GM19452 (cell line): ENCODE measurements around the gene LENG1.

Experiments
- ATAC-seq: cut with Tn5 transposase; IDR thresholded peaks from one replicate; pipeline ENCODE4 v1.9.1; 2021; ENCODE audit not compliant: unreplicated experiment

LENG1 gene

DNA sequence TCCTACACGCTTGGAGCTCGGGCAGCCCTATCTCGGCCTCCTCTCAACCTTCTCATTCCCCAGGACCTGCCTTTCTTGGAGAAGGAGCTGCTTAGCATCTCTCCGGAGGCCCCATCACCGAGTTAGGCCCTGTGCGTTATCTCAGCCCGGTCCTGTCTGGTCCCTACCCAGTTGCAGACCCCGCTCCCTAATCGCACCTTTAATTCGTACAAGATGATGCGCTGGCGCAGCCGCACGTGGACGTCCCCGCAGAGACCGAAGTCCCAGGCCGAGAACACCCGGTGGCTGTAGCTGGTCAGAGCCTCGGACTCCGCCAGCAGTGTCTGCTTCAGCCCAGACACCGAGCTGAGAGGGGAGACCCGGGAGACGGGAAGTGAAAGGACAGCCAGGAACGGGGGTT lies 5.7 kb upstream of the LENG1 start:
- ATAC-seq, result no peak

DNA sequence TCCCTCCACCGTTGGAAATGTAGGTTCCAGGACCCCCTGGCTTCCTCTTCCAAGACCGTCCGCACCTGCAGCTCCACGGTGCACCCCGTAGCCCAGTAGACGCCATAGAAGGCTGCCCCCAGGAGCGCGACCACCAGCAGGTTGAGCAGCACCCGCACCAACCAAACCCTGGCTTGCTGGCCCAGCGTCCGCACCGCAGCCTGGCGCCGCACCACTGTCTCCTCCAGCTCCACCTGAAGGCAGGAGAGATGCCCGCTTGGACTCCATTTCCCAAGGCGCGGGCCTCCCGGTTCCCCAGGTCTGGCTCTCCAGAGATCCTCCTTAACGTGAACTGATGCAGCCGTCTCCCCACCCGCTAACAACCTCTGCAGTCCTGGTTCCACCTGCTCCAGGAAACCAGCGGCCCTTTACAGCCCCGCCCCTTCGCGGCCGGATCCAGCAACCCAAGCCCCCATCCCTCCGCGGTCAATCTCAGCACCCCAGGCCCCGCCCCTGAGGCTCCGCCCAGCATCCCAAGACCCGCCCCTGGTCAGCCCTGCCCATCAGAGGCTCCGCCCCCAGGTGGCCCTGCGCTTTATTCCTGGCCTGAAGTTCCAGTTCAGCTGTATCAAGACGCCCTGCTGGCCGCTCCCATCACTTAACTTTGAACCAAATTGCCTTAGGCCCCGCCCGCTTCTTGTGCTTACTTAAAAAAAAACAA lies 5.0 kb upstream of the LENG1 start:
- ATAC-seq, result no peak

- no peak for ATAC-seq
These were observed 3.4 kb upstream of the LENG1 start for GRCh38 chr19:54162884-54163283.

GRCh38 chr19:54162241-54162805 lies 2.8 kb upstream of the LENG1 start:
- ATAC-seq, result no peak

DNA sequence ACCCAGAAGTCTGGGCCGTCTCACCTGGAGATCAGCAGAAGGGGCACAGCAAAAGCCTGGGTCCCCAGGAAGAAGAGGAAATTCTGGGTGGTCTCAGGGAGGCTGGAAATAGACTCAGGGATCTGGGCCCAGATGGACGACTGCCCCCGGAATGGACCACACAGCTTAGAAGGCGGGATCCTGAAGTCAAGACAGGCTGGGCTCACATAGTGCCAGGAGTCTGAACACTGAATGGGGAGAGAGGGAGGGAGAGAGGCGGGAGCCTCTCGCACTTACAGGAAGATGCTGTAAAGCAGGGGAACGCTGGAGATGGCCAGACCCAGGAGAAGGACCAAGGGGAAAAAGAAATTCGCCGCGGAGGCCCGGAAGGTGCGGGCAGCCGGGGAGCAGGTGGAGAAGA lies 1.3 kb upstream of the LENG1 start:
- ATAC-seq, result no peak

DNA sequence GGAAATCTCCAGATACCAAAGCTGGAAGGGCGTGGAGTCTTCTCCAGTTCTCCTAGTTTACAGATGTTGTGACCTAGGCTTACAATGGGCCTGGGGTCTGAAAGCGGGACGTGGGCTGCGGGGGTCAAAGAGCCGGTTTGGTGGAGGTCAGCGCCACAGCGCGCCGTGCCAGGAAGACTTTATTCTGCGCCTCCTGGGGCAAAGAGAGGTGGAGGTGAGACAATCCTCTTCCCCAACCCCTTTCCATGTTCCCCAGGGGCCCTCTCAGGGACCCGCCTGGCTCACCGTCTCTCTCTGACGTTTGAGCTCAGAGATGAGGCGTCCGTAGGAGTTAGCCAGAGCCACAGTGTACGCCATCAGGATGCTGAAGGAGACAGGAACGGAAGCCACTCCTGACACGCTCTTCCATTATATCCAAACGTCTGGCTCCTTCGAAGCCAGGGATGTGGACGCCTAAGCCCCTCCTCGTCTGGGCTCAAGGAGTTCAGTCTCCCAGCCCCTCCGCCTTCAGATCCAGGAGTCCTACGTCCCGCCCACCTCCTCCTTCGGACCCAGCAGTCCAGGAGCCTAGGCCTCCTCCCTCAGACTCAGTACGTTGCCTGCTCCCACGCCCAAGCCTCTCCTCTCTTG lies 776 bp upstream of the LENG1 start:
- ATAC-seq, result no peak

GRCh38 chr19:54158812-54159351 lies 639 bp downstream of the LENG1 start:
- ATAC-seq, result no peak

- ATAC-seq, result no peak
These were observed 2.6 kb downstream of the LENG1 start for GRCh38 chr19:54156953-54157352.

- no peak for ATAC-seq
These were observed 3.0 kb downstream of the LENG1 start for GRCh38 chr19:54156490-54156889.

- ATAC-seq, result no peak
These were observed 3.8 kb downstream of the LENG1 start for GRCh38 chr19:54155694-54156093.

- ATAC-seq, result no peak
These were observed 4.7 kb downstream of the LENG1 start for GRCh38 chr19:54154603-54155345.

DNA sequence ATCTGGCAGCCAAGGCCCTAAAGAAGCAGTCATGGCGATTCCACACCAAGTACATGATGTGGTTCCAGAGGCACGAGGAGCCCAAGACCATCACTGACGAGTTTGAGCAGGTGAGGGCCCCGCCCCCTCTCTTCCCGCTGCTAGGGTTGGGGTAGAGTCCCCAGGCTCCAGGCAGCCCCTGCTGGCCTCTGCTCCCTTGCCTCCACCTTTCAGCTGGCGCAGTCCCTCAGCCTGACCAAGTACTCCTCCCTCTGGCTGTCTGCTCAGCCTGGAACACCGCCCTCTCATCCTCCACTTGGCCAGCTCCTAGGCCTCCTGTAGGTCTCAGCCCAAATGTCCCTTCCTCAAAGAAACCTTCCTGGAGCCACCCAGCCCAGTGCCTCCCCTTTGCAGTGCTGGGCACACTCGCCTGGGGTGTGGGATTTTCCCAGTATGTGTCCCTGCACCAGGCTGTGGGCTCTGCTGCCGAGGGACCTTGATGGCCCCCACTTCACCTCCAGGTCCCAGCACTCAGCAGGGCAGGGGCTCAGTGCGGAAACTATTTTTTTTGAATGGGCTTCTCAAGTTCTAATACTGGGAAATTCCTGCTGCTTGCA lies 5.7 kb downstream of the LENG1 start:
- no peak for ATAC-seq

DNA sequence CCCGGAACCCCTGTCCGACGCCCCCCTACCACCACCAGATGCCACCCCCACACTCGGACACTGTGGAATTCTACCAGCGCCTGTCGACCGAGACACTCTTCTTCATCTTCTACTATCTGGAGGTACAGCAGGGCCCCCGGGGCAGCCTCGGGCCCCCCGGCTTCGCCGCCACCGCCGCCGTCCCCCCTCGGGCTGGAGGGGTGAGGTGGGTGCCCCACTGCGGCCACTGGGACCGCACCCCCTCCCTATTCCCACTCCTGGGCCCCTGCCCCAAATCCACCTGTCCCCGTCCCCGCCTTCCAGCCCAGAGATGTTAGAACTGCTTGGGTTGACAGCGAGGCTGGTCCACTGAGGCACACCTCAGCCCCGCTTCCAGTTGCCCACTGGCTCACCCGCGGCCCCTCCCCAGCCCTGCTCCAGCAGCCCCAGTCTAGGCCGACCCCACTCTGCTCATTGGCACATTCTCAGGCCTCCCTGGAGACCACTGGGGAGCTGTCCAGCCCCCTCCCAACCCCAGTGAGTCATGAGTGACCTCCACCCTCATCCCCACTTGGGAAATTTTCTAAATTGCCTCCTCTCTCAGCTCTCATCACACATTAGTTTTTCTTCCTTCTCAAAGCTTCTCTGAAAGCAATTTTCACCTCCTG lies 6.5 kb downstream of the LENG1 start:
- no peak for ATAC-seq

DNA sequence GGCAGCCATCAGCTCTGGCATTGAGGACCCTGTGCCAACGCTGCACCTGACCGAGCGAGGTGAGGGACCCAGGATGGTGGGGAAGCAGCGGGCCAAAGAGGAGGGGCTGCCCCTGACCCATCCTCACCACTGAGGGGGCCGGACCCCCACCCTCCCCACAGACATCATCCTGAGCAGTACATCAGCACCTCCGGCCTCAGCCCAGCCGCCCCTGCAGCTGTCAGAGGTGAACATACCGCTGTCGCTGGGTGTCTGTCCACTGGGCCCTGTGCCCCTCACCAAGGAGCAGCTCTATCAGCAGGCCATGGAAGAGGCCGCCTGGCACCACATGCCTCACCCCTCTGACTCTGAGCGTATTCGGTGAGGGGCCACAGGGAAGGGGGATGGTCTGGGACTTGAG lies 7.3 kb downstream of the LENG1 start:
- ATAC-seq, result no peak

DNA sequence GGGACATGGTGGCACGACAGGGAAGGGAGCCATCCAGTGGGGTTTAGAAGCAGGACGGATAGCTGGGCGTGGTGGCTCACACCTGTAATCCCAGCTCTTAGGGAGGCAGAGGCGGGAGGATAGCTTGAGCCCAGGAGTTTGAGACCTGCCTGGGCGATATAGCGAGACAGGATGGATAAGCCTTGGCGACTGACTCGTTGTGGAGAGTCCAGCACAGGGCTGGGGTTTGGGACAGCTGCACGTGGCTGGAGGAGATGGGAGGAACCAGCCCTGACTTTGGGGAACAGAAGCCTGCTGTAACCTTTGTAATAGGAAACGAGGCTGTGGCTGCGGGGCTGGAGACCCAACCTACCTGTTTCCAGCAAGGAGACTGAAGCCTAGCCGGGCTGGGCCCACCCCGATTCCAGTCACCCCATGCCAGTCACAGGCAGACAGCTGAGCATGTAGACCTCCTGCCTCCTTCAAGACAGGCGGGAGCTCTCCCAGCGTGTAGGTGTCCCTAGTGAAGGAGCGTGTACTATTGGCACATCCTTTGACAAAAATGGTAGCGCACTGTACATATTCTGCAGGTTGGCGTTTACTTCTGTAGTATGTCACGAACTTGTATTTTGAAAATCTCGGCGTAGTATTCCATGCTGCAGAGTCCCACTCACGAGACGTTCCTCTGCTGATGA lies 8.0 kb downstream of the LENG1 start:
- no peak for ATAC-seq

- no peak for ATAC-seq
These were observed 10.3 kb downstream of the LENG1 start for GRCh38 chr19:54149021-54149812.

DNA sequence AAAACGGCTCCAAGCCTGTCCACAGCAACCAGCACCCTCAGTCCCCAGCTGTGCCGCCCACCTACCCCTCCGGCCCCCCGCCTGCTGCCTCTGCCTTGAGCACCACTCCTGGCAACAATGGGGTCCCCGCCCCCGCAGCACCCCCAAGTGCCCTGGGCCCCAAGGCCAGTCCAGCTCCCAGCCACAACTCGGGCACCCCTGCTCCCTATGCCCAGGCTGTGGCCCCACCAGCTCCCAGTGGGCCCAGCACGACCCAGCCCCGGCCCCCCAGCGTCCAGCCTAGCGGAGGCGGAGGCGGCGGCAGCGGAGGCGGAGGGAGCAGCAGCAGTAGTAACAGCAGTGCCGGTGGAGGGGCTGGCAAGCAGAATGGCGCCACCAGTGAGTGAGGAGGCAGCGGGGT lies 11.4 kb downstream of the LENG1 start:
- ATAC-seq, result no peak

- ATAC-seq, result no peak
These were observed 11.8 kb downstream of the LENG1 start for GRCh38 chr19:54147676-54148075.

DNA sequence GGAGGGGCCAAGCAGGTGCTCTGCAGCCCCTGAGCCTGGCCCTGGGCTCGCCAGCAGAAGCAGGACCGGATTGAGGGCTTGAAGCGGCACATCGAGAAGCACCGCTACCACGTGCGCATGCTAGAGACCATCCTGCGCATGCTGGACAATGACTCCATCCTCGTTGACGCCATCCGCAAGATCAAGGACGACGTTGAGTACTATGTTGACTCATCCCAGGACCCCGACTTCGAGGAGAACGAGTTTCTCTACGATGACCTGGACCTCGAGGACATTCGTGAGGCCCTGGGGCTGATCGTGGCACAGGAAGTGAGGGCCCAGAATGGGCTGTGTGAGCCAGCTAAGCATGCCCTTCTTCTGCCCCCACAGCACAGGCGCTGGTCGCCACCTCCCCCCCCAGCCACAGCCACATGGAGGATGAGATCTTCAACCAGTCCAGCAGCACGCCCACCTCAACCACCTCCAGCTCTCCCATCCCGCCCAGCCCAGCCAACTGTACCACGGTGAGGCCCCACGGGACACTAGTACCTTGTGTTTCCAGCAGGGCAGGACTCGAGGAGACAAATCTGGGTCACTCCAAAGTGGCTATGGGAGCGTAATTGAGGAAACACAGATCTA lies 13.9 kb downstream of the LENG1 start:
- no peak for ATAC-seq
